ENCODE data around the gene FOXL3. TPM values are rescaled to one million over a fixed set of nuclear protein-coding genes. Genes with fewer than 3 reads are reported as not detected.

Gene FOXL3
- polyA plus RNA-seq, 1 experiment = not detected

DNA sequence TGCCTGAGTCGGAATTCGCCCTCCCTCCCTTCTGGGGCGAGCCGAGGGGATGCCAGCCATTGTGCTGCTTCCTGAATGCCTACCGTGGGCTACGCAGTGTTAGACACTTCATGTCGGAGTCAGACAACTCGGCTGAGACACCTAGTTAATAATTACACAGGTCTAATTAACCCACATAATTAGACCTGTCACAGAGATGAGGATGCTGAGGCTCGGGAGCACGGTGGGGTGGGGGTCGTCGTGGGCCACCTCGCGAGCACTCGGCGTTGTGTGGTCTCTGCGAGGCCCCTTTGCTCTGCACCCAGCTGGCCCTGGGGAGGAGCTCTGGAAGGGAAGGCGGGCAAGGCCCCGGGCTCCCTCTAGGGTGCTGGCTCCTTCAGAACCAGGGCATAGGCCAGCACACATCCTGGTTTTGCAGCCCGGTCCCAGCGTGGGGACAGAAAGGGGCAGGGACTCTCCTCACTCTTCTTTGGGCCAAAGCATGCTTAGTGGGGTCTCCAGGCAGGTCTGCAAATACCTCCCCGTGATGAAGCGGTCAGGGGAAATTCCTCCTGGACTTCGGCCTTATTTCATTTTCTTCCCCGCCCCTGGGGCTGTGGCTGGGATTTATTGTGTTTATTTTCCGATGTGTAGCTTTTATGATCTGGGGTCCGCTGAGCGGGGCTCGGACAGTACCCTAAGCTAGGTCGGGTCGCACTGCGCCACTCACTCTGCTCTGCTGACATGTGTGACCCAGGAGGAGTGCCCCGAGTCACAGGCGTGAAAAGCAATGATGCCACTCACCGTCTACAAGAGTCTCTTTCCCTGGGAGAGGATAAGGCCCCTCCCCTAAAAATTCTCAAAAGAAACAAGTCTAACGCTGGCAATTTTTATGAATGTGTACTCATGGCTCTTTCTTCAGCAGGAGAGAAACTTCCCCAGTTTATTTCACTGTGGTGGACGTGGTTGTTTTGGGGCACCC is 4.9 kb upstream of the FOXL3 start:
- CTCF ChIA-PET = no interaction called here
- H3K4me3 ChIP-seq (ENCODE audit: low read depth, low read length) = no peak overlapping the region
- POLR2A ChIA-PET = no interaction called here
- H3K27me3 ChIP-seq (ENCODE audit: control insufficient read depth, insufficient read depth, low read length) = peaks cover 57% of the 10 kb centered on the region
- TF ChIP-seq, protein P1, sequence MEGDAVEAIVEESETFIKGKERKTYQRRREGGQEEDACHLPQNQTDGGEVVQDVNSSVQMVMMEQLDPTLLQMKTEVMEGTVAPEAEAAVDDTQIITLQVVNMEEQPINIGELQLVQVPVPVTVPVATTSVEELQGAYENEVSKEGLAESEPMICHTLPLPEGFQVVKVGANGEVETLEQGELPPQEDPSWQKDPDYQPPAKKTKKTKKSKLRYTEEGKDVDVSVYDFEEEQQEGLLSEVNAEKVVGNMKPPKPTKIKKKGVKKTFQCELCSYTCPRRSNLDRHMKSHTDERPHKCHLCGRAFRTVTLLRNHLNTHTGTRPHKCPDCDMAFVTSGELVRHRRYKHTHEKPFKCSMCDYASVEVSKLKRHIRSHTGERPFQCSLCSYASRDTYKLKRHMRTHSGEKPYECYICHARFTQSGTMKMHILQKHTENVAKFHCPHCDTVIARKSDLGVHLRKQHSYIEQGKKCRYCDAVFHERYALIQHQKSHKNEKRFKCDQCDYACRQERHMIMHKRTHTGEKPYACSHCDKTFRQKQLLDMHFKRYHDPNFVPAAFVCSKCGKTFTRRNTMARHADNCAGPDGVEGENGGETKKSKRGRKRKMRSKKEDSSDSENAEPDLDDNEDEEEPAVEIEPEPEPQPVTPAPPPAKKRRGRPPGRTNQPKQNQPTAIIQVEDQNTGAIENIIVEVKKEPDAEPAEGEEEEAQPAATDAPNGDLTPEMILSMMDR (IDR thresholded peaks at IDR 0.05; ENCODE audit: low read depth, low read length) = no peak
- no peak overlapping the region for H3K27ac ChIP-seq (ENCODE audit: low read depth, low read length)
- H3K9me3 ChIP-seq (ENCODE audit: control insufficient read depth, insufficient read depth, low read length) = peaks cover 9% of the 10 kb centered on the region
- DNase-seq (ENCODE audit: low read depth, low spot score) = no peak

- CTCF ChIA-PET = no interaction called here
- DNase-seq (ENCODE audit: low read depth, low spot score) = no peak
- TF ChIP-seq, protein P1 (IDR thresholded peaks at IDR 0.05; ENCODE audit: low read depth, low read length) = no peak
- peaks cover 9% of the 10 kb centered on the region for H3K9me3 ChIP-seq (ENCODE audit: control insufficient read depth, insufficient read depth, low read length)
- POLR2A ChIA-PET = no interaction called here
- H3K27me3 ChIP-seq (ENCODE audit: control insufficient read depth, insufficient read depth, low read length) = peaks cover 61% of the 10 kb centered on the region
- H3K27ac ChIP-seq (ENCODE audit: low read depth, low read length) = no peak overlapping the region
- no peak overlapping the region for H3K4me3 ChIP-seq (ENCODE audit: low read depth, low read length)
Observed at GRCh38 chr7:285731-286130, 4.2 kb upstream of the FOXL3 start.

DNA sequence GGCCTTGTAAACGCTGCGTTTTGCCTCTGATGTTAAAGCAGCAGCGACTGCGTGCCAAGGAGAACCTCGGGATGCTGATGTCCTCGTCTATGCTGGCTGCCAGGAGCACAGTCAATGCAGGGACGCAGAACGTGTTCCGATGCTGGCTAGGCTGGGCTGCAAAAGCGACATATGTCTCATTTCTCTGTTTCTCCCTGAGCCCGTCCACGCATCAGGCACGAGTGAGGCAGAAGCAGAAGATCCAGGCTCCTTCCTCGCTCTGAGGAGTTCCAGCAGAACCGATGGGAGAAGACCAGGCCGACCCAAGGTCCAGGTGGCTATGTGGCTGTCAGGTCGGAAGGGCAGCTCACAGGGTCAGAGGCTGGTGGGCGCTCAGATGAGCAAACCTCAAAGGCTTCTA is 3.7 kb upstream of the FOXL3 start:
- CTCF ChIA-PET = no interaction called here
- peaks cover 9% of the 10 kb centered on the region for H3K9me3 ChIP-seq (ENCODE audit: control insufficient read depth, insufficient read depth, low read length)
- TF ChIP-seq, protein P1 (IDR thresholded peaks at IDR 0.05; ENCODE audit: low read depth, low read length) = no peak
- H3K4me3 ChIP-seq (ENCODE audit: low read depth, low read length) = no peak overlapping the region
- peaks cover 60% of the 10 kb centered on the region for H3K27me3 ChIP-seq (ENCODE audit: control insufficient read depth, insufficient read depth, low read length)
- POLR2A ChIA-PET = no interaction called here
- DNase-seq (ENCODE audit: low read depth, low spot score) = no peak
- H3K27ac ChIP-seq (ENCODE audit: low read depth, low read length) = no peak overlapping the region

DNA sequence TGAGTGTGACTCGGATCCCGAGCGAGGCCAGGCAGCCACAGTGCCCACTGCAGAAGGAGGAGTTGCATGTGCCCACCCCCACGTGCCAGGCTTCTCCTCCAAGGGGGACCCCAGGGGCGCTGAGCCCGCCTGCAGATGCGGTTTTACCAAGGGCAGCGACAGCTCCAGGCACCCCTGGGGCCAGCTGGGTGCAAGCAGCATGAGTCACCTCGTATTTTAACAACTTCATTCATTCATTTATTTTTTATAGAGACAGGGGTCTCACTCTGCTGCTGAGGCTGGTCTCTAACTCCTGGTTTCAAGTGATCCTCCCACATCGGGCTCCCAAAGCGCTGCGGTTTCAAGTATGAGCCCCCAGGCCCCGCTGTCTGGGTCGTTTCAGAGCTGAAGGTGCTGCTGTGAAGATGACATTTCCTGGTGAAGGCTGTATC is 1.3 kb upstream of the FOXL3 start:
- ChIA-PET POLR2A (no interaction called here), CTCF (no interaction called here)
- peaks cover 79% of the 10 kb centered on the region for H3K27me3 ChIP-seq (ENCODE audit: control insufficient read depth, insufficient read depth, low read length)

More for the DNA sequence above, 1.3 kb upstream of the FOXL3 start:
- TF ChIP-seq, protein P1 (IDR thresholded peaks at IDR 0.05; ENCODE audit: low read depth, low read length) = no peak
- Histone ChIP-seq H3K4me3 (ENCODE audit: low read depth, low read length) (no peak overlapping the region), H3K9me3 (ENCODE audit: control insufficient read depth, insufficient read depth, low read length) (peaks cover 4% of the 10 kb centered on the region), H3K27ac (ENCODE audit: low read depth, low read length) (no peak overlapping the region)
- DNase-seq (ENCODE audit: low read depth, low spot score) = no peak

All from AG04450 (cell line).